H1 (cell line): Measurements from ENCODE around the gene C2CD4B. TPM values are rescaled to one million over a fixed set of nuclear protein-coding genes. Genes with fewer than 3 reads are reported as not detected.

Experiments
- CTCF ChIA-PET: fragments of 300-600 bp; sonication (Branson Sonifier 250); formaldehyde crosslinking; loops from one replicate; lab custom pipeline; 2021; ENCODE audit not compliant: partially characterized antibody; lab: Charles Lee
- POLR2A ChIA-PET: fragments of 300-600 bp; sonication (Branson Sonifier 250); formaldehyde crosslinking; loops from one replicate; lab custom pipeline; 2021; ENCODE audit warnings: inconsistent platforms; ENCODE audit not compliant: partially characterized antibody; lab: Charles Lee
- DNase-seq, 2 experiments: peaks; one replicate each; pipeline versions ENCODE4 v3.0.0 to v3.0.0-alpha.2; 2010 to 2022; ENCODE audit warnings: low spot score in 2 of 2, low read depth in 1 of 2, mixed read lengths in 1 of 2
- FAIRE-seq: peaks from 2 replicates; lab custom pipeline; 2011; peaks lifted over from hg19 to GRCh38; lab: Jason Lieb, UNC
- H2AFZ ChIP-seq: 2 replicates; pipeline ENCODE4 v1.8.1; 2012; ENCODE audit warnings: low read length, inconsistent platforms
- H2AK5ac ChIP-seq: 2 replicates; pipeline ENCODE4 v1.6.1; 2013; ENCODE audit warnings: low read depth, low read length
- H2BK120ac ChIP-seq: replicated peaks from 2 replicates; pipeline ENCODE3; 2013; ENCODE audit warnings: low read depth, low read length, inconsistent platforms
- H2BK12ac ChIP-seq: 2 replicates; pipeline ENCODE4 v1.6.1; 2013; ENCODE audit warnings: low read depth, low read length
- H2BK15ac ChIP-seq: 2 replicates; pipeline ENCODE4 v1.6.1; 2013; ENCODE audit warnings: low read length
- H2BK20ac ChIP-seq: 2 replicates; pipeline ENCODE4 v1.6.1; 2013; ENCODE audit warnings: low read length
- H2BK5ac ChIP-seq: 2 replicates; pipeline ENCODE4 v1.6.1; 2013; ENCODE audit warnings: low read depth, low read length
- H3K14ac ChIP-seq: 2 replicates; pipeline ENCODE4 v1.6.1; 2013; ENCODE audit warnings: inconsistent platforms; ENCODE audit not compliant: insufficient read length
- H3K18ac ChIP-seq: 2 replicates; pipeline ENCODE4 v1.6.1; 2013; ENCODE audit warnings: low read length; ENCODE audit errors: extremely low read depth
- H3K23ac ChIP-seq: 2 replicates; pipeline ENCODE4 v1.6.1; 2013; ENCODE audit warnings: inconsistent platforms; ENCODE audit not compliant: insufficient read length
- H3K23me2 ChIP-seq: 2 replicates; pipeline ENCODE4 v1.6.1; 2013; ENCODE audit warnings: low read depth, low read length
- H3K27ac ChIP-seq: 2 replicates; pipeline ENCODE4 v1.6.1; 2011; ENCODE audit warnings: low read depth, low read length, inconsistent platforms
- H3K27me3 ChIP-seq, 4 experiments: replicated peaks in 1 of 4; 1 replicate in 1 of 4; 2 replicates in 3 of 4; pipeline versions ENCODE4 v1.6.1 to v1.8.1; 2011 to 2013; ENCODE audit warnings: low read length in 3 of 4, mild to moderate bottlenecking in 3 of 4, inconsistent platforms in 2 of 4, mixed read lengths in 2 of 4, moderate library complexity in 1 of 4; ENCODE audit not compliant: control insufficient read depth in 3 of 4, insufficient read depth in 3 of 4; ENCODE audit errors: extremely low read depth in 1 of 4
- H3K36me3 ChIP-seq, 4 experiments: 2 replicates each; pipeline versions ENCODE4 v1.6.1 to v1.8.1; 2011 to 2013; ENCODE audit warnings: mild to moderate bottlenecking in 4 of 4, low read length in 3 of 4, moderate library complexity in 2 of 4, control low read depth in 1 of 4, inconsistent platforms in 1 of 4; ENCODE audit not compliant: insufficient read depth in 4 of 4, control insufficient read depth in 2 of 4
- H3K4ac ChIP-seq: replicated peaks from 2 replicates; pipeline ENCODE3; 2013; ENCODE audit warnings: low read length, low read depth, mixed read lengths, inconsistent platforms; ENCODE audit not compliant: insufficient read length
- H3K4me1 ChIP-seq, 4 experiments: replicated peaks in 1 of 4; 1 replicate in 1 of 4; 2 replicates in 3 of 4; pipeline versions ENCODE4 v1.6.1 to v1.8.1; 2011 to 2013; ENCODE audit warnings: low read length in 3 of 4, inconsistent platforms in 2 of 4, mixed read lengths in 1 of 4; ENCODE audit not compliant: insufficient read depth in 4 of 4, control insufficient read depth in 3 of 4
- H3K4me2 ChIP-seq, 2 experiments: 2 replicates each; pipeline versions ENCODE4 v1.6.1 to v1.8.1; 2011 to 2013; ENCODE audit warnings: low read depth in 2 of 2, low read length in 2 of 2, control low read depth in 1 of 2, inconsistent platforms in 1 of 2, mild to moderate bottlenecking in 1 of 2; ENCODE audit not compliant: insufficient read depth in 1 of 2
- H3K4me3 ChIP-seq, 4 experiments: fragments of 200-600, 300-600 bp in 1 of 4; sonication (generic), shearing (Covaris generic), sonication (Bioruptor Twin) in 1 of 4; 2 replicates each; pipeline versions ENCODE4 v1.5.1 to v1.8.1; 2011 to 2016; ENCODE audit warnings: low read length in 4 of 4, low read depth in 3 of 4, control low read depth in 2 of 4, inconsistent platforms in 2 of 4, mild to moderate bottlenecking in 2 of 4, mixed read lengths in 1 of 4, moderate library complexity in 1 of 4; ENCODE audit not compliant: insufficient read depth in 2 of 4; ENCODE audit errors: extremely low read depth in 1 of 4
- H3K56ac ChIP-seq: replicated peaks from 2 replicates; pipeline ENCODE3; 2013; ENCODE audit warnings: low read depth, mild to moderate bottlenecking, mixed read lengths, low read length, inconsistent platforms; ENCODE audit not compliant: insufficient read length
- H3K79me1 ChIP-seq: 2 replicates; pipeline ENCODE4 v1.6.1; 2013; ENCODE audit warnings: low read depth, low read length, control low read depth
- H3K79me2 ChIP-seq, 2 experiments: 2 replicates each; pipeline versions ENCODE4 v1.6.1 to v1.8.1; 2012 to 2013; ENCODE audit warnings: low read length in 2 of 2, mild to moderate bottlenecking in 2 of 2, inconsistent platforms in 1 of 2; ENCODE audit not compliant: insufficient read depth in 2 of 2, control insufficient read depth in 1 of 2
- H3K9ac ChIP-seq, 4 experiments: replicated peaks in 1 of 4; 1 replicate in 1 of 4; 2 replicates in 3 of 4; pipeline versions ENCODE4 v1.6.1 to v1.8.1; 2011 to 2013; ENCODE audit warnings: low read depth in 3 of 4, low read length in 3 of 4, control low read depth in 2 of 4, mild to moderate bottlenecking in 2 of 4, moderate library complexity in 2 of 4, inconsistent platforms in 1 of 4; ENCODE audit errors: extremely low read depth in 1 of 4
- H3K9me3 ChIP-seq, 2 experiments: 2 replicates each; pipeline versions ENCODE4 v1.6.1 to v1.8.1; 2012 to 2013; ENCODE audit warnings: mild to moderate bottlenecking in 2 of 2, moderate library complexity in 2 of 2, control low read depth in 1 of 2, inconsistent platforms in 1 of 2, low read depth in 1 of 2, low read length in 1 of 2, mixed read lengths in 1 of 2; ENCODE audit not compliant: insufficient read depth in 2 of 2
- H4K20me1 ChIP-seq, 2 experiments: replicated peaks in 1 of 2; 2 replicates each; pipeline versions ENCODE3 to v1.8.1; 2011 to 2013; ENCODE audit warnings: inconsistent platforms in 2 of 2, low read length in 2 of 2, mild to moderate bottlenecking in 1 of 2; ENCODE audit not compliant: insufficient read depth in 2 of 2, control insufficient read depth in 1 of 2
- H4K5ac ChIP-seq: 2 replicates; pipeline ENCODE4 v1.6.1; 2013; ENCODE audit warnings: low read length, low read depth, mixed read lengths, inconsistent platforms; ENCODE audit not compliant: insufficient read length
- H4K8ac ChIP-seq: 2 replicates; pipeline ENCODE4 v1.8.0; 2013; ENCODE audit warnings: mild to moderate bottlenecking, moderate library complexity, low read length, inconsistent platforms; ENCODE audit not compliant: insufficient read depth; ENCODE audit errors: extremely low read depth
- H4K91ac ChIP-seq: replicated peaks from 2 replicates; pipeline ENCODE3; 2013; ENCODE audit warnings: low read length, mixed read lengths, inconsistent platforms; ENCODE audit not compliant: insufficient read length
- CBX5 ChIP-seq: fragments of 300-800, 300-1000 bp; sonication (generic); IDR thresholded peaks from 2 replicates; pipeline ENCODE4 v1.7.1; 2016; ENCODE audit warnings: antibody characterized with exemption, low read length, low read depth
- CBX8 ChIP-seq: fragments of 300-800, 300-1000 bp; sonication (generic); IDR thresholded peaks from 2 replicates; pipeline ENCODE4 v1.7.1; 2016; ENCODE audit warnings: low read depth, low read length, borderline replicate concordance
- CEBPB ChIP-seq: IDR thresholded peaks from 2 replicates; pipeline ENCODE4 v1.6.1; 2012; ENCODE audit warnings: low read depth, low read length
- CREB1 ChIP-seq: IDR thresholded peaks from 2 replicates; pipeline ENCODE4 v1.6.1; 2012; ENCODE audit warnings: inconsistent platforms
- EP300 ChIP-seq, 2 experiments: IDR thresholded peaks; 1 replicate in 1 of 2; 2 replicates in 1 of 2; pipeline ENCODE4 v1.6.1; 2011 to 2012; ENCODE audit warnings: low read depth in 2 of 2, low read length in 2 of 2, mild to moderate bottlenecking in 2 of 2, borderline replicate concordance in 1 of 2, inconsistent platforms in 1 of 2, moderate library complexity in 1 of 2
- GABPA ChIP-seq: IDR thresholded peaks from 2 replicates; pipeline ENCODE4 v1.6.1; 2011; ENCODE audit warnings: mild to moderate bottlenecking, low read length, moderate library complexity, borderline replicate concordance; ENCODE audit not compliant: insufficient read depth
- JUND ChIP-seq: IDR thresholded peaks from 2 replicates; pipeline ENCODE4 v1.6.1; 2011; ENCODE audit warnings: mild to moderate bottlenecking, improper control_type of control experiment, low read length
- KDM1A ChIP-seq: fragments of 200-600, 300-600 bp; sonication (generic); IDR thresholded peaks from 2 replicates; pipeline ENCODE4 v1.7.1; 2016; ENCODE audit warnings: mild to moderate bottlenecking, low read length, borderline replicate concordance
- MAFK ChIP-seq: IDR thresholded peaks from 2 replicates; pipeline ENCODE4 v1.6.1; 2012; ENCODE audit warnings: low read depth, mild to moderate bottlenecking, improper control_type of control experiment, low read length
- NRF1 ChIP-seq: IDR thresholded peaks from 2 replicates; pipeline ENCODE4 v1.6.1; 2011; ENCODE audit warnings: mild to moderate bottlenecking, low read depth, low read length, improper control_type of control experiment
- SIRT6 ChIP-seq: IDR thresholded peaks from one replicate; pipeline ENCODE4 v1.7.1; 2012; ENCODE audit warnings: low read length, inconsistent platforms
- SP4 ChIP-seq: IDR thresholded peaks from 2 replicates; pipeline ENCODE4 v1.6.1; 2012; ENCODE audit warnings: low read length, inconsistent platforms
- TBP ChIP-seq: IDR thresholded peaks from 2 replicates; pipeline ENCODE4 v1.6.1; 2011; ENCODE audit warnings: low read depth, low read length, improper control_type of control experiment
- ZNF274 ChIP-seq: IDR thresholded peaks from 2 replicates; pipeline ENCODE4 v1.7.0; 2012; ENCODE audit warnings: low read length, borderline replicate concordance; ENCODE audit errors: extremely low read depth
- WGBS, 2 experiments: shearing (Covaris generic) in 1 of 2; methylation state at CpG; one replicate each; pipeline versions ENCODE4 v1.1.6 to v1.1.7; 2013 to 2015; ENCODE audit warnings: low lambda C conversion rate in 2 of 2, mixed read lengths in 2 of 2, inconsistent platforms in 1 of 2, low coverage in 1 of 2, missing lambda C conversion rate in 1 of 2; ENCODE audit not compliant: insufficient replicate concordance in 2 of 2, insufficient coverage in 1 of 2, insufficient read length in 1 of 2; ENCODE audit errors: extremely low coverage in 1 of 2, missing lambda C conversion rate in 1 of 2; 5-methylcytosine and 5-hydroxymethylcytosine counted together
- polyA plus RNA-seq, 7 experiments: library from polyadenylated mRNA; depleted of rRNA in 3 of 7; stranded (reverse) in 5 of 7; unstranded in 2 of 7; fragments of >200 nt in 5 of 7; fragments of 200-250 nt in 2 of 7; gene quantifications; 1 replicate in 5 of 7; 2 replicates in 1 of 7; 4 replicates in 1 of 7; pipeline versions ENCODE4 v1.2.1 to v1.2.3, GENCODE V29; 2011 to 2013; ENCODE audit warnings: missing spikeins in 2 of 7, mixed read lengths in 2 of 7
- total RNA-seq: library from RNA; stranded (reverse); fragmentation: NEBNext Ultra II Directional; extraction: Animal tissue kit (Norgen Biotek cat#: 25700); gene quantifications from 2 replicates; pipeline ENCODE4 v1.2.1, GENCODE V29; 2021
- TF ChIP-seq, protein P1 (sequence below): IDR thresholded peaks from 2 replicates; pipeline ENCODE4 v1.6.1; 2012; ENCODE audit warnings: inconsistent platforms

The C2CD4B gene
- total and polyA plus RNA-seq, 2 of the 8 experiments (the other 6 are each of a cell fraction or from before 2014, with no cell fraction given) = 0.12 to 0.73 TPM

DNA sequence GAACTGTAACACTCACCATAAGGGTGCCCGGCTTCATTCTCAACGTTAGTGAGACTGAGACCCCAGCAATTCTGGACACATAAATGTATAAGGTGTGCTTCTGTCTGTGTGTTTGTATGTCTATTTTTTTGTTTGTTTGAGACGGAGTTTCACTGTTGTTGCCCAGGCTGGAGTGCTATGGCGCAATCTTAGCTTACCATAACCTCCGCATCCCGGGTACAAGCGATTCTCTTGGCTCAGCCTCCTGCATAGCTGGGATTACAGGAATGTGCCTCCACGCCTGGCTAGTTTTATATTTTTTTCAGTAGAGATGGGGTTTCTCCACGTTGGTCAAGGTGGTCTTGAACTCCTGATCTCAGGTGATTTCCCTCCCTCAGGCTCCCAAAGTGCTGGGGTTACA is 43.3 kb upstream of the C2CD4B start:
- ChIA-PET POLR2A (no interaction called here), CTCF (interaction anchor here (2.3 to 3.5 kb wide), 2 partner anchors 33 to 99 kb away, joined by 6 to 12 read pairs; no protein-coding TSS in a partner anchor)
- Histone ChIP-seq H3K36me3 (0 out of 8 replicates have a peak, but pooled peaks cover 0 to 4% (median 0%) of the 10 kb centered on the region in 4 experiments), H3K9me3 (peaks cover 10 to 19% of the 10 kb centered on the region in 2 experiments; a peak in 3 of 4 replicates), H2BK120ac (no peak overlapping the region), H3K27me3 (no peaks in the 10 kb centered on the region), H3K14ac (no peak overlapping the region), H2BK20ac (no peak overlapping the region), H3K4me2 (no peak overlapping the region), H2AFZ (no peak overlapping the region), H4K91ac (no peak overlapping the region), H3K18ac (no peak overlapping the region), H3K23me2 (no peaks in the 10 kb centered on the region), H2BK12ac (no peak overlapping the region), H3K27ac (no peak overlapping the region), H3K56ac (no peak overlapping the region), H2BK15ac (no peak overlapping the region), H3K9ac (no peak overlapping the region), H3K4ac (no peak overlapping the region), H4K5ac (no peak overlapping the region), H3K79me2 (no peaks in the 10 kb centered on the region), H2AK5ac (no peak overlapping the region), H4K20me1 (no peaks in the 10 kb centered on the region), H3K79me1 (no peaks in the 10 kb centered on the region), H4K8ac (no peak overlapping the region), H3K23ac (no peak overlapping the region), H2BK5ac (no peak overlapping the region), H3K4me1 (peaks cover 0 to 3% (median under 1%) of the 10 kb centered on the region in 4 experiments; a peak in 3 of 7 replicates), H3K4me3 (no peak overlapping the region)
- FAIRE-seq (no peak), DNase-seq (no peak)
- no peak for TF ChIP-seq GABPA
- TF ChIP-seq NRF1 = no peak
- TF ChIP-seq ZNF274 = no peak
- TF ChIP-seq MAFK = no peak
- TF ChIP-seq, protein P1, sequence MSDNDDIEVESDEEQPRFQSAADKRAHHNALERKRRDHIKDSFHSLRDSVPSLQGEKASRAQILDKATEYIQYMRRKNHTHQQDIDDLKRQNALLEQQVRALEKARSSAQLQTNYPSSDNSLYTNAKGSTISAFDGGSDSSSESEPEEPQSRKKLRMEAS = no peak
- TF ChIP-seq CBX5 = no peak
- no peak for TF ChIP-seq CREB1
- TF ChIP-seq SIRT6 = no peak
- TF ChIP-seq TBP = no peak
- TF ChIP-seq CEBPB = no peak
- TF ChIP-seq EP300 (IDR thresholded peaks at IDR 0.05; ENCODE audit: borderline replicate concordance in 1 of 2, low read depth in 2 of 2, low read length in 2 of 2) = no peak
- TF ChIP-seq KDM1A = no peak
- TF ChIP-seq JUND = no peak
- no peak for TF ChIP-seq SP4
- no peak for TF ChIP-seq CBX8
- 91% methylated on average over 9 of the region's 9 CpGs; no CpG with 5 or more reads in 1 of the 2 experiments for WGBS, 2 experiments
